Activated naive CD4-positive, alpha-beta T cell treated with anti-CD3 and anti-CD28 coated beads, Interleukin-2, amount 50 U/mL, for 72 hours (primary cell): Measurements from ENCODE around the gene ZNF335. TPM values are rescaled to one million over a fixed set of nuclear protein-coding genes. Genes with fewer than 3 reads are reported as not detected.
"Not testable (repeated sequence)": the region's sequence is repeated elsewhere in the genome, so short reads cannot be mapped to it uniquely, and the experiment has no call there.

Source experiments
- ATAC-seq, 2 donors: fragments of 150-1000 bp; cut with Tn5 transposase; 2 replicates each; pipeline ENCODE4 v1.10.0; 2021; ENCODE audit warnings: mild to moderate bottlenecking in 2 of 2, moderate library complexity in 2 of 2
- DNase-seq, 2 donors: peaks; one replicate each; pipeline ENCODE4 v3.0.0; 2021 to 2022; ENCODE audit warnings: low spot score in 2 of 2
- H3K27ac Mint-ChIP-seq, 2 donors: one replicate each; pipeline ENCODE4 v1.8.0; 2022; ENCODE audit warnings: mild to moderate bottlenecking in 2 of 2, mixed read lengths in 2 of 2
- H3K36me3 Mint-ChIP-seq, 2 donors: one replicate each; pipeline ENCODE4 v1.8.0; 2022; ENCODE audit warnings: mixed read lengths in 2 of 2
- H3K9me3 Mint-ChIP-seq, 2 donors: one replicate each; pipeline ENCODE4 v1.8.0; 2022; ENCODE audit warnings: mixed read lengths in 2 of 2
- total RNA-seq, 2 donors: library from RNA; stranded (reverse); gene quantifications; one replicate each; pipeline ENCODE4 v1.2.3, GENCODE V29; 2022

Gene ZNF335
- total RNA-seq, 2 donors from 2014 or later: 31.0 to 62.6 TPM

DNA sequence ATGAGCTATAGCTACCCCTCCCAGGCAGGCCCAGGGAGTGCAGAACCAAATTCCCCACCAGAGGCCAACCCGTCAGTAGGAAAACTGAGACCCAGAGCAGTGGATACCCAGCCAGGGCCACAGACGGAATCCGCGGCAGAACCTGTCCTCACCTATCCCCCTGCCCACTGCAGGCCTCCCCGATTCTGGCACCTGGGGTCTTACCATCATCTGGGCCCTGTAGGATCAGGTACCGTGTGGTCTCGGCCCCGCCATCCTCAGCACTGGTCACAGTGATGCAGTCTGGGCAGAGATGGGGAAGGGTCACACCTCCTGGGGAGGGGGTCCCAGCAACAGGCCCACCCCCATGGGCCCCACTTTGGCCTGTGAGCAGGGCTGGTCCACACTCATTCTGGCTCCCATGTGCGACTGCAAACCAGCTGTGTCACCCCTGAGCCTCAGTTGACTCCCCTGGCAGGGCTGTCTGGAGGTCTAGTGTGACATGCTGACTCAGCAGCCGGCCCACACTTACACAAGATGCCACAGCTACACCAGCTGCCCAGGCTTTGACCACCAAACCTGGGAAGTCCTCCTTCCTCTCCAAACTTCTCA, 3.8 kb downstream of the ZNF335 start:
- Mint-ChIP-seq H3K36me3 (peaks cover 11 to 35% of the 10 kb centered on the region in 2 donors), H3K9me3 (peaks cover 0 to 4% of the 10 kb centered on the region in 2 donors), H3K27ac (no peak overlapping the region)
- ATAC-seq (no peak), DNase-seq (no peak)

DNA sequence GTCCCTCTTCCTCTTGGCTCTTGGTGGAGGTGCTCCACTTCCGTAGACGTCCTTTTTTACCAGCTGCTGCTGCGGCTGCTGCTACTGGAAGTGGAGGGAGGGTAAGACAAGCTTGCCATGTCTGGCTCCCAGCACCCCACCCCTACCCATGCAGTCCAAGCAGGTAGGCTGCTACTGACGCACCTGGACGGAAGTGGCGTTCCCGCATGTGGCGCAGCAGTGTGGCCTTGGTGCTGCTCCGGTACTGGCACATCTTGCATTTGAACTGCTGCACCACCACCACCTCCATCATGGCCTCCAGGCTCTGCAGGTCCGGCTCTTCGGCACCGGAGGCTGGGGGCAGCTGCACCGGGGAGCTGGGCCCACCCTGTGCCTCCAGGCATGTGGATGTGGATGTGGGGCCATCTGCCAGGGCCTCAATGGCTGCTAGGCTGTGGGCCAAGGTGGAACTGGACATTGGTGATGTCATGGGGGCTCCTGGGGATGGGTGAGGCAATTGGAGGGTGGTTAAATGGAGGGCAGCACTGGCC, 4.4 kb downstream of the ZNF335 start:
- H3K27ac Mint-ChIP-seq: no peak overlapping the region
- ATAC-seq (no peak), DNase-seq (no peak)
- peaks cover 9 to 33% of the 10 kb centered on the region in 2 donors for H3K36me3 Mint-ChIP-seq
- H3K9me3 Mint-ChIP-seq: peaks cover 0 to 3% of the 10 kb centered on the region in 2 donors

DNA sequence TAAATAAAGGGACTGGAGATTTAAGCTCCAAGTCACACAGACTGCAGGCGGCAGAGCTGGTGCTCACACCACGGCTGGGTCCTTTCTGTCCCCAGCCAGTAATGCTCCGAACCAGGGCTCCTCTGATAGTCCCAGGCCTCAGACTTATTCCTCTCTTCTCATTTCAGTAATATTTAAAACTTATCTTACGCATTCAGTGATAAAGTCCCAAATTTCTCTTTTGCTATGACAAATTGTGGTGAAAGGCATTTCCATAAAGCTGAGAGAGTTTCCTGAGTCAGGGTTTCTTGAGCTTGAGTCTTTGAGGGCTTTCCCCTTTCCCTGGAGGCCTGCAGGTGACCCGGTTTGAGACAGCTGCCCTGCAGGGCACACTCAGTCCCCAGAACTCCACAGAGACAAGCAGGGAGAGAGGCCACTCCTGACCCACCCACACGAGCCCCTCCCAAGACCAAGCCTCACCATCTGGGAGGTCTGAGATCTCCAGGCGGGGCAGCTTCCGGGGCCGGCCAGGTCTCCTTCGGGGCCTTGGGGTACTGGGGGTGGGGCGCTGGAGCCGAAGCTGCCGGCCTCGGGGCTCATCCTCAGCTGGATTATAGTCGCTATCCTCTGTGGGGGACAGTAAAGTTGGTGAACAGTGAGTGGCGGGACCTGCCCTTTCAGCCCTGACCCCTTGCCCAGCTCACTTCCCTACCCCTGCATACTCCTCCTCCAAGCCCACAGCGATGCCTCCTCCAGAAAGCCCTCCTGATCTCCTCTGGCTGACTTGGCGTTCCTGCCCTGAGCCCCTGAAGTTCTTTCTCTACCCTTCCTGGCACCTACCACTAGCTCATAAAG, 6.6 kb downstream of the ZNF335 start:
- Mint-ChIP-seq H3K27ac (no peak overlapping the region), H3K9me3 (no peaks in the 10 kb centered on the region), H3K36me3 (peaks cover 5 to 23% of the 10 kb centered on the region in 2 donors)
- DNase-seq (no peak), ATAC-seq (peak in 1 of 2 donors; percentile 54)

DNA sequence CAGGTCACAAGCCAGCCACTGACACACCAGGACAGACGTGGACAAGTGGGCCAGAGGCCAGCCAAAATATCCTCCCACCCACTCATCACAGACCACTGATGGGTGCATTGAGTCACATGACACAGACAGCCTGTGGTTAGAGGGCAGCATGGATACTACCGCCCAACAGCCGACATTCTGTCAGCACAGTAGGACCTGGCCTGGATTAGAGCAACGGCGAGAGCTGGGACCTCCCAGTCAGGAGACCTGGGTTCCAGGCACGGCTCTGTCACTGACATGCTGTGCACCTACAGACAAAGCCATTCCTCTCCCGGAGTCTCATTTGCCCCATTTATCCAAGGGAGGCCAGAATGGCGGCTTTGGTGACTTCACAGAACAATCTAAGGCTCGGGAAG, 8.0 kb downstream of the ZNF335 start:
- DNase-seq: no peak
- H3K36me3 Mint-ChIP-seq: peaks cover 14 to 22% of the 10 kb centered on the region in 2 donors
- no peaks in the 10 kb centered on the region for H3K9me3 Mint-ChIP-seq
- ATAC-seq: no peak
- H3K27ac Mint-ChIP-seq: no peak overlapping the region

DNA sequence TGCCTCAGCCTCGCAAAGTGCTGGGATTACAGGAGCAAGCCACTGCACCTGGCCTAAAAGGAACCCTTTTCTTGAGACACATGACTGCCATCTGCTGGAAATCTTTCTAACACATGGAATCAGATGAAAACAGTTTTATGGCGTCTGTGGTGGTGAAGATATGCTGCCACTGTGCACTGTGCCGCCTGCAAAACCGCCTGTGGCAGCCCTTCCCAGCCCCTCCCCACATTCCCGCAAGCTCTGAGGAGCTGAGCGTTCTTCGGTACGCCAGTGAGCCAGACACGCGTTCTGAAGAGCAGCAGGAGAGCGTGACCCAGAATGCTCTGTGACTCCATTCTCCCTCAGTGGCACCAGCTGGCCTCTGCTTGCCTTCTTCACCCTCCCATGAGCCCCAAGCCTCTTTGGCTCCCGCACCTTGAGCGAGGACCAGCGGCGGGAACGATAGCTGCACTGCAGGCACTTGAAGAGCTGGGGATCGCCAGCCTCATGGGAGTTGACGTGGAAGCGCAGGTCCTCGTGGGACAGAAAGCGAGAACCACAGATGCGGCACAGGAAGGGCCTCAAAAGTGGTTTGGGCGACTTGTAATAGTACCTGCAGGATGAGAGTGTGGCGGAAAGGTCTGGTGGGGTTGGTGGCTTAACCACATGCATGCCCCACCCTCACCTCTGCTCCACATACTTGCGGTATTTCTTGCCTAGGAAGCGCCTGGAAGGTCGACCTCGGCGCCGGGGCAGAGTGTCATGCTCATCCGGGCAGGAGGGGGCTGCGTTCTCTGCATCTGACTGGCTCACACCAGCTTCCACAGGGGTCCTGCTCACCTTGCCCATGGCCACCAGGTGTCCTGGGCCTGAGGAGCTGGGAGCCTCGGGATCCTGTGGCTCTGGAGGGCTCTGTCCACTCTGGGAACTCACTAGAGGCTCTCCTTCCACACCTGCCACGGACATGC, 8.7 kb downstream of the ZNF335 start:
- ATAC-seq: no peak
- Mint-ChIP-seq H3K36me3 (peaks cover 21 to 22% of the 10 kb centered on the region in 2 donors), H3K27ac (no peak overlapping the region), H3K9me3 (no peaks in the 10 kb centered on the region)
- no peak for DNase-seq

DNA sequence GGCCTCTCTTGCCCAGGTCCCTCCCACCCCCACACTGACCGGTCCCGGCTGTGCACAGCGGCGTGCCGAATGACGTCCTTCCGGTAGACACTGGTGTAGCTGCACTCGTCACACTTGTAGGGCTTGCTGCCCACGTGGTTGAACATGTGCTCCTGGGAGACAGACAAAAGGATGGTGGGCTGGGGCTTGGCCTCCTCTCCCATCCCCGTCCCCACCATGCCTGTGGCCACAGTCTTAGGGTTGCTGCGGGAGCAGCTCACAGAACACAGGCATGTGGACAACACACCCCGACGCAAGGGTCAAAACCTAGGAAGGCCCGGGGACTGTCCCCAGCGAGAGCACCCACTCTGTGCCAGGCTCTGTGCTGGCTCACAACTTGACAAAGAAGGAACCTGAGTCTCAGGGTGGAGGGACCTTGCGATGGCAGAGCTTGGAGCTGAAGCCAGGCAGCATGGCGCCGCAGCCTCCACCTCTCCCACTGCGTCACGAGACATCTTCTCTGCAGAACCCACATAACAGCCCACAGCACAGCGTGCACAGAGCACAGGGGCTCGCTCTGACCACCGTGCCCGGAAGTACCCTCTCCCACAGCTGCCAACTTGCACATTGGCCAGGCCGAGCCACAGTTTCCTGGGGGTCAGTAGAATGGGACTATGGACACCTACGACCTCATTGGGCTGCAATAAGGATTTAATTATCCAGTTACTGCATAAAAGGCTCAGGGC, 9.8 kb downstream of the ZNF335 start:
- H3K27ac Mint-ChIP-seq: no peak overlapping the region
- DNase-seq (no peak), ATAC-seq (no peak)
- no peaks in the 10 kb centered on the region for H3K9me3 Mint-ChIP-seq
- H3K36me3 Mint-ChIP-seq: peaks cover 21 to 22% of the 10 kb centered on the region in 2 donors

DNA sequence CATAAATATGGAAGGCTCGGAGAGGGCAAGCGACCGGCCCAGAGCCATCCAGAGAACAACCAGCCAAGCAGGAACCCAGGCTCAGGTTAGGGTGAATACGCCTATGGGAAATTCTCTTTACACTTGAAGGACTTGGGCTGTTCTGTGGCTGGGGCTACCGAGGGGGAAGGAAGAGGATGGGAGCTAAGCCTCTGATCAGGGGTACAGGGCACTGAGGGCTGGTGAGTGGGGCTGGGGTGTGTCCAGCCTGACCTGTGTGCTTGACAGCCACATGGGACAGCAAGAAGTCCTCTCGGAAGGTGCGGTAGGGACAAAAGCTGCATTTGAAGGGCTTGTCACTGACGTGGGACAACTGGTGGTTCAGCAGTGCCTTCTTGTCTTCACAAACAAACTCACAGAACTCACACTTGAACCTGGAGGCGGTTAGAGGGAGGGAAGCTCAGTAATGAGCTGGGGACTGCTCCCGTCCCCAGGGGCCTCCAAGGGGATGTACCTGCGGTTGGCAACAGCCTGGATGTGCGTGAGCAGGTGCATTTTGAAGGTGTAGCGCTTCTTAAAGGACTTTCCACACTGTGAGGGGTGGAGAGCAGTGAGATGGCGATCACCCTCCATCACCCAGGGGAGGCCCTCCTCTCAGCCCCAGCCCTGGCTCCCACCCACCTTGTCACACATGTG, 11.9 kb downstream of the ZNF335 start:
- DNase-seq: no peak

DNA sequence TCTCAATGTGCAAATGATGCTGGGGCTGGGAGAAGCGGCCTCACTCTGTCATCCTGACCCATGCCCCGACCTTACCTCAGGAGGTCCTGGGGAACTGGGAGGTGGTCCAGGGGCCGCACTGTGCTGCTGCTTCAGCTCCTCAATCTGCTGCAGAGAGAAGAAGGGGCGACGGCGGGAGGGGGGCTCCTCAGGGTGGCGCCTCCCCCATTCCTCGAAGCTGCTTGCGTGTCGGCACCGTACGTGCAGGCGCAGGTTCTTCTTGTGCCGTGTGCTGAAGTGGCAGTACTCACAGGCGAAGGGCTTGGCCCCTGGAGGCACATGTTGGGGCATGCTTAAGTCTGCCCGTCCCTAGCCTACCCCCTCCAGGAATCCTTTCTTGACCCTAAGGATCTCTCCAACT, 12.9 kb downstream of the ZNF335 start:
- H3K27ac Mint-ChIP-seq: peak overlapping the region; percentile 58 to 60
- H3K36me3 Mint-ChIP-seq: peaks cover 16 to 22% of the 10 kb centered on the region in 2 donors
- H3K9me3 Mint-ChIP-seq: no peaks in the 10 kb centered on the region
- DNase-seq (no peak), ATAC-seq (no peak)

More for the DNA sequence above, 11.9 kb downstream of the ZNF335 start:
- ATAC-seq: no peak
- H3K9me3 Mint-ChIP-seq: no peaks in the 10 kb centered on the region
- peak overlapping the region; percentile 58 to 69 for H3K27ac Mint-ChIP-seq
- peaks cover 16 to 22% of the 10 kb centered on the region in 2 donors for H3K36me3 Mint-ChIP-seq

DNA sequence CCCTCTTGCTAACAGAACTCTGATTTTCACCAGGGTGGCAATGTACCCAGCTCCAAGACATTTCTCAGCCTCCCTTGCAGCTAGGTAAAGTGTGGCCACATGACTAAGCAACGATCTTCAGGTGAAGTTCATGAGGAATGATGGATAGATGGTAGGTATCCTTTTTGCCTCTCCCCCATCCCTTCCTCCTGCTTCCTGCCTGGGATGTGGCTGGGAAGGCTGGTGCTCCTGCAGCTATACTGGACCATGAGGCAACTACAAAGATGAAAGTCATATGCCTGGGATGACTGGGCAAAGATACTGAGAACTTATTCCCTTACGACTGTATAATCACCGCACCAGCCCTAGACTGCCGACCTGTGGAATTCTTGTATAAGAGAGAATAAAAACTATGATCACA, 13.4 kb downstream of the ZNF335 start:
- ATAC-seq: no peak
- DNase-seq: no peak
- Mint-ChIP-seq H3K36me3 (peaks cover 16% of the 10 kb centered on the region in 2 donors), H3K9me3 (no peaks in the 10 kb centered on the region), H3K27ac (peak overlapping the region in 1 of 2 donors; percentile 58)

DNA sequence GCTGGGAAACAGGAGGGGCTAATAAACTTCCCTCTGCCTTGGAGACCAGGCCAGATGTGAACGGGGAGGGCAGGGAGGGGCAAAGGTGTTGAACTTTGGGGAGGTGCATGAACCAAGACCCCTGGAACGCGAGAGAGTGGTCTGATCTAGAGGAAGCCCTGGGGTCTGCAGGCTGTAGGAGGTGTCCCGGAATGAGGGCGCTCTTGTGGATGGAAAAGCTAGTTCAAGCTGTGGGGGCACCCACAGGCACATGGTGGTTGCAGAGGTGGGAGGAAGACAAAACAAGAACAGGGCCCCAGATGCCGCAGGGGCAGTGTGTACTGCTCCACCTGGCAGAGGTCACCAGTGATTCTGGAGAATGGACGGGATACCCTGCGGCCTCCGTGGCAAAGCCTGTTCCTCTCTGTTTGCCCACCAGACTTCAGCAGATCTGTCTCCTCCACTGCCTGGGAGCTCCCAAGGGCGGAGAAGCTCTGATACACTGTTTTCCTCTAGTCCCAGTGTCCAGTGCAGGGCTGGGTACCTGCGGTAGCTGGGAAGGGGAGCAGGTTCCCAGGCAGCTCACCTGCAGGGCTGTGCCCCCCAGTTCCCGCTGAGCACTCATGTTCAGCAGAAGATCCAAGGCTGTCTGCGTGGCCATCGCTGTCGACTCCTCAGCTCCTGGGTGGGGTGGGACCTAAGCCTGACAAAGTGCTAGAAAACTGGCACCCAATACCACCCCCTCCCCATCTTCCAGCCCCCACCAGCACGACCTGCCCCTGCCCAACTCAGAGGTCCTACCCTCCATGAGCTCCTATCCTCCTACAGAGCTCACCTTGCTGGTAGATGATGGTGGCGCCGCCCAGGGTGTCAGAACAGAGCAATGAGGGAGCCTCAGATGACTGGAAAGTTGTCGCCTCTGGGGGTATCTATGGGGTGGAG, 14.7 kb downstream of the ZNF335 start:
- Mint-ChIP-seq H3K27ac (no peak overlapping the region), H3K36me3 (peaks cover 16% of the 10 kb centered on the region in 2 donors), H3K9me3 (no peaks in the 10 kb centered on the region)
- ATAC-seq (peak in 1 of 2 donors; percentile 9), DNase-seq (no peak)

DNA sequence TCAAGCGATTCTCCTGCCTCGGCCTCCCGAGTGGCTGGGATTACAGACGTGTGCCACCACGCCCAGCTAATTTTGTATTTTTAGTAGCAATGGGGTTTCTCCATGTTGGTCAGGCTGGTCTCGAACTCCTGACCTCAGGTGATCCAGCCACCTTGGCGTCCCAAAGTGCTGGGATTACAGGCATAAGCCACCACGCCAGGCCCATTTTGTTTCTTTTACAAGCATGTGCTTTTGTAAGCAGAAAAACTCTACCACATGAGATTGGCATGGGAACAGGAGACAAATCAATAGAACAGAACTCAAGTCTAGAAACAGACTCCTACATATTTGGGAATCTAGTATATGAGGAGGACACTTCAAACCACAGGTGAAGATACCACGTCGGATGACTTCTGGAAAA, 15.7 kb downstream of the ZNF335 start:
- ATAC-seq, H3K27ac Mint-ChIP-seq, H3K9me3 Mint-ChIP-seq, DNase-seq: not testable (repeated sequence)
- H3K36me3 Mint-ChIP-seq: peaks cover 16% of the 10 kb centered on the region in 2 donors

DNA sequence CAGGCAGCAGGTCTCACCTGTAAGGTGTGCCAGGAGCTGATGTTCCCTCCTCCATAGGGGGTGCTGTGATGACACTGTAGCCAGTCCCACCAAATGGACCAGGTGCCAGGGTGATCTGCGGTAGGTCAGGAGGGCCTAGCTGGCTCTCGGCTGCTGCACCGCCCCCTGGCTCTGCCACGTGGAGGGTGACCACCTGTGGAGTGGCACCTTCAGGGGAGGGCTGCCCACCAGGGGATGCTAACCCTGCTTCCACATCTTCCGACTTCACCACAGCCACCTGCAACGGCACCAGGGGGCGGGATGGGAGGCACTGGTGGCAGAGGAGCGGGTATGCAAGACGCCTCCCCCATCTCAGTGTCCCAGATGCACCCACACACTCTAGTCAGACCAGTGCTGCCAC, 18.3 kb downstream of the ZNF335 start:
- Mint-ChIP-seq H3K36me3 (peaks cover 4 to 8% of the 10 kb centered on the region in 2 donors), H3K9me3 (no peaks in the 10 kb centered on the region), H3K27ac (peak overlapping the region in 1 of 2 donors; percentile 85)
- ATAC-seq (no peak), DNase-seq (no peak)

DNA sequence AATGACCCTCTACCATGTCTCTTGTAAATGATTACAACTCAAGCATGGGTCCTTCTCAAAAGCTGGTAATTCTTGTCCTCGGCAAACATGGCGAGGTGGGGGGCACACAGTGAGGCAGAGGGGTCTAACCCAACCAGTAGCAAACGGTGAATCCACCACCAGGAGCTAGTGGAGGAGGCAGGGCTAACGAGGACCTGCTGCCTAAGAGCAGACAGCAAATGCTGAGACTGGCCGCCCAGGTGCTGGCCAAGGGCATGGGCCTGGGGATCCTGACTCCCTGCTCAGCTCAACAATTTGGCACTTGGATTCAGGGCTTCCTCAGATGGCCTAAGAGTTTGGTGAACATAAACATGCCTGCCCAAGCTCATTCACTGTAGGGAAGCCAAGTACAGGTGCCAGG, 19.1 kb downstream of the ZNF335 start:
- DNase-seq (no peak), ATAC-seq (no peak)
- Mint-ChIP-seq H3K9me3 (no peaks in the 10 kb centered on the region), H3K36me3 (peaks cover 0 to 8% of the 10 kb centered on the region in 2 donors), H3K27ac (no peak overlapping the region)

DNA sequence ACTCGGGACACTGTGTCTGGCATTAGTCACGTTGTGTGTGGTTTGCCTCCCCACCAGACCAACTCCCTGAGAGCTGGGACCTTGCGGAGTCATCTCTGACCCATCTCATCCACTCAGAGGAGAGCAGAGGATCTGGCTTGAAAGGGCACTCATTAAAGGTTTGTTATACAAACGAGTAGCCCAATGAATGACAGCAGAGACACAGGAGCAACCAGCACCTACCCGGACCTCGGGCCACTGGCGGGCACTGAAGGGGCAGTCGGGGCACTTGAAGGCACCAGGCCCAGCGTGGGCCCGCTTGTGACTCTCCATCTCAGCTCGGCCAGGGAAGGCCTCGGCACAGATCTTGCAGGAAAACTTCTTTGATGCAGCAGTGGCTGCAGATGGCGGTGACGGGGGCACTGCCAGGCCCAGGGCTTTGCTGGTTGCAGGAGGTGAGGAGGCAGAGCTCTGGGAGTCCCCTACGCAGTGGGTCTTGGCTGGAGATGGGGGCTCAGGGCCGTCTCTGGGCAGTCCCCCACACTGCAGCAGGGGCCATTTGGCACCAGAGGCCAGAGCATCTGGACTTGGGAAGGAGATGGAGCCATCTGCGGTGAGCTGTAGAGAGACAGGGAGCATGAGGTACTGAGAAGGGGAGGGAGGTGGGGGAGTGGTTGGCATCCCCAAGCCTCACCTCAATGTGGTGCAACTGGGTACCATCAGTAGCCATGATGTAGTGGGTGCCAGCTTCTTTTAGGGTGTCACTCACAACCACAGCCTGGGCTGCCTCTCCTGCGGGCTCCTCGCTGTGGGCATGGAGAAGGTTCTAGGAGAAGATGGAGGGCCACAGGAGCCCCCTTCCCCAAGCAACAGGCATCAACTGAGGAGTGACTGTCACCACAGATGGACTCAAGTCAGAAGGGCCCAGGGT, 19.8 kb downstream of the ZNF335 start:
- Mint-ChIP-seq H3K9me3 (no peaks in the 10 kb centered on the region), H3K27ac (peak overlapping the region; percentile 50 to 57), H3K36me3 (peaks cover 0 to 8% of the 10 kb centered on the region in 2 donors)
- DNase-seq (no peak), ATAC-seq (no peak)
